Natural killer cell (primary cell): ENCODE results near the gene BCL6B. TPM values are rescaled to one million over a fixed set of nuclear protein-coding genes. Genes with fewer than 3 reads are reported as not detected.

Experiments used
- ATAC-seq, 3 donors: fragments of 150-1000 bp in 2 of 3; fragments of 200-7000 bp in 1 of 3; cut with Tn5 transposase; 1 replicate in 1 of 3; 2 replicates in 2 of 3; pipeline ENCODE4 v1.10.0; 2021; ENCODE audit warnings: mild to moderate bottlenecking in 2 of 3, moderate library complexity in 2 of 3
- DNase-seq, 2 donors: peaks; one replicate each; pipeline versions ENCODE4 v3.0.0 to v3.0.0-alpha.2; 2013 to 2021; ENCODE audit warnings: mixed read lengths in 1 of 2
- H3K27ac ChIP-seq: one replicate; pipeline ENCODE4 v1.5.1; 2013; ENCODE audit warnings: mild to moderate bottlenecking, low read length
- H3K27me3 ChIP-seq: one replicate; pipeline ENCODE4 v1.6.1; 2013; ENCODE audit warnings: low read length; ENCODE audit not compliant: control insufficient read depth, insufficient read depth
- H3K36me3 ChIP-seq: one replicate; pipeline ENCODE4 v1.6.1; 2013; ENCODE audit warnings: low read length; ENCODE audit not compliant: control insufficient read depth, insufficient read depth
- H3K4me1 ChIP-seq: one replicate; pipeline ENCODE4 v1.6.1; 2013; ENCODE audit warnings: low read length; ENCODE audit not compliant: control insufficient read depth, insufficient read depth
- H3K4me3 ChIP-seq: one replicate; pipeline ENCODE4 v1.5.1; 2013; ENCODE audit warnings: low read length
- H3K9me3 ChIP-seq: one replicate; pipeline ENCODE4 v1.6.1; 2013; ENCODE audit warnings: low read length; ENCODE audit not compliant: control insufficient read depth, insufficient read depth
- H3K27ac Mint-ChIP-seq, 2 donors: one replicate each; pipeline ENCODE4 v1.8.0; 2022; ENCODE audit warnings: mild to moderate bottlenecking in 2 of 2, mixed read lengths in 2 of 2, moderate library complexity in 1 of 2
- H3K27me3 Mint-ChIP-seq, 2 donors: one replicate each; pipeline ENCODE4 v1.8.0; 2022; ENCODE audit warnings: low read depth in 2 of 2, mixed read lengths in 2 of 2
- H3K36me3 Mint-ChIP-seq: one replicate; pipeline ENCODE4 v1.8.0; 2022; ENCODE audit warnings: mixed read lengths
- H3K4me1 Mint-ChIP-seq, 2 donors: one replicate each; pipeline ENCODE4 v1.8.0; 2022; ENCODE audit warnings: mixed read lengths in 2 of 2
- H3K4me3 Mint-ChIP-seq: one replicate; pipeline ENCODE4 v1.8.0; 2022; ENCODE audit warnings: mild to moderate bottlenecking, moderate library complexity, mixed read lengths
- H3K9me3 Mint-ChIP-seq, 2 donors: one replicate each; pipeline ENCODE4 v1.8.0; 2022; ENCODE audit warnings: mixed read lengths in 2 of 2
- WGBS: methylation state at CpG from one replicate; pipeline ENCODE4 v1.1.7; 2013; ENCODE audit warnings: missing lambda C conversion rate; ENCODE audit not compliant: insufficient coverage; 5-methylcytosine and 5-hydroxymethylcytosine counted together
- intact Hi-C: fragments of 100-400 bp; cut with micrococcal nuclease; formaldehyde crosslinking; loops from one replicate; pipeline ENCODE4 v1.14.2; 2022
- total RNA-seq, 4 donors: library from RNA; stranded (reverse); fragments of 120-200 nt in 1 of 4; gene quantifications; one replicate each; pipeline versions ENCODE4 v1.2.3 to v1.2.4, GENCODE V29; 2013 to 2022
- TF ChIP-seq, protein P1 (sequence below): fragments of 200-600 bp; IDR thresholded peaks from one replicate; pipeline ENCODE4 v1.8.0; 2022; ENCODE audit warnings: antibody characterized with exemption

Gene BCL6B
- total RNA-seq, 3 donors from 2014 or later (not counting 1 experiment from before 2014, with no cell fraction given) = 0.49 to 0.84 TPM; not detected in 1

DNA sequence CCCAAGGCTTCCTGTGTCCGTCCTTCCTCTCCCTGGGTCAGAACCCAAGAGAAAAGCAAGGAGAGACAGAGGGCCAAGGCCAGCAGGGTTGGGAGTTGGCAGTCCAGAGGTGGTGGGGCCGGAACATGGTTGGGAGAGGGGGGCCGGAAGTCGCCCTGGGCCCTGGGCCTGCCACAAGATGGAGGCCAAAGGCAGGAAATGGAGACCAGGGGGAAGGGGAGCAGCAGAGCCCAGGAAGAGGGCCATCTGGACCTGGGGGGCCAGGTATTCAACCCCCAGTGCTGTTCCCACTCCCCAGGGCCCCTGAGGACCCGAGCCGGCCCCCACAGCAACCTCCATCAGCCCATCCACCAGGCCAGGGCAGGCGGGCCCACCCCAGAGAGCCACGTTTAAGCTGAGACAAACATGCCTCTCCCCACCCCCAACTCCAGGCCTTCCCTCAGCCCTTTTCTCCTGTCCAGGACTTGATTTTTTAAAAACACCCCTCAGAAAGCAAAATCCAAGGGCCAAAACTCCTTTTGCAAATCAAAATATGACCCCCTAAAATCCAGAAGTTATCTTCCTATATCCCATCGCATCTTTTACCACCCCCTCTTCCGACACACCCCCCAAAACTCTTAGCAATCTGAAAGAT, 4.4 kb upstream of the BCL6B start:
- Mint-ChIP-seq H3K9me3 (no peaks in the 10 kb centered on the region), H3K36me3 (no peaks in the 10 kb centered on the region), H3K4me3 (peak overlapping the region; percentile 75), H3K27me3 (no peaks in the 10 kb centered on the region), H3K27ac (peak overlapping the region; percentile 96 to 100), H3K4me1 (peaks cover 67 to 83% of the 10 kb centered on the region in 2 donors)
- ATAC-seq (no peak), DNase-seq (no peak)
- TF ChIP-seq, protein P1, sequence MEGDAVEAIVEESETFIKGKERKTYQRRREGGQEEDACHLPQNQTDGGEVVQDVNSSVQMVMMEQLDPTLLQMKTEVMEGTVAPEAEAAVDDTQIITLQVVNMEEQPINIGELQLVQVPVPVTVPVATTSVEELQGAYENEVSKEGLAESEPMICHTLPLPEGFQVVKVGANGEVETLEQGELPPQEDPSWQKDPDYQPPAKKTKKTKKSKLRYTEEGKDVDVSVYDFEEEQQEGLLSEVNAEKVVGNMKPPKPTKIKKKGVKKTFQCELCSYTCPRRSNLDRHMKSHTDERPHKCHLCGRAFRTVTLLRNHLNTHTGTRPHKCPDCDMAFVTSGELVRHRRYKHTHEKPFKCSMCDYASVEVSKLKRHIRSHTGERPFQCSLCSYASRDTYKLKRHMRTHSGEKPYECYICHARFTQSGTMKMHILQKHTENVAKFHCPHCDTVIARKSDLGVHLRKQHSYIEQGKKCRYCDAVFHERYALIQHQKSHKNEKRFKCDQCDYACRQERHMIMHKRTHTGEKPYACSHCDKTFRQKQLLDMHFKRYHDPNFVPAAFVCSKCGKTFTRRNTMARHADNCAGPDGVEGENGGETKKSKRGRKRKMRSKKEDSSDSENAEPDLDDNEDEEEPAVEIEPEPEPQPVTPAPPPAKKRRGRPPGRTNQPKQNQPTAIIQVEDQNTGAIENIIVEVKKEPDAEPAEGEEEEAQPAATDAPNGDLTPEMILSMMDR = no peak
- Histone ChIP-seq H3K27ac (no peak overlapping the region), H3K4me3 (no peak overlapping the region), H3K4me1 (peaks cover 73% of the 10 kb centered on the region), H3K9me3 (no peaks in the 10 kb centered on the region), H3K27me3 (no peaks in the 10 kb centered on the region), H3K36me3 (peaks cover 8% of the 10 kb centered on the region)
- WGBS = 84% methylated on average over 10 of the region's 10 CpGs
- intact Hi-C loops = loop anchor here (10.0 kb wide), 2 partner anchors 264 to 666 kb away; partner anchors contain the start of genes TP53, WRAP53 and XAF1

DNA sequence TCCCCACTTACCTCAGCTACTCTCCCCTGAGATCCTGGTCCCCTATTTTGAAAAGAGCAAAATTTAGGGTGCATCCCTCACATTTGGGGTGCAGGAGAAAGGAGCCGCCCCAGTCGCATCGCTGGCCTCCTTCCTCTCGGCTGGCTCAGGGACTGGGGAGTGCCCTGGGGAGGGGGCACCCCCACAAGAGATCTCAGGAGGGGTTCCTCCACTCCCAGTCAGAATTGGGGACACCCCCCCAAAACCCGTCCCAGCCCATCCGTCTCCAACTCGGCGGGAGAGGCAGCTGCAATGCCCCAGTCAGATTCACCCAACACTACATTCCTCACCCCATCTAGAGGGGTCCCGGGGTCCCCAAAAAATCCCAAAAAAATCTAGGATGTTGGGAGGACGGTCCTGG, 3.5 kb upstream of the BCL6B start:
- 90% methylated on average over 10 of the region's 10 CpGs for WGBS
- intact Hi-C loops = loop anchor here (10.0 kb wide), 2 partner anchors 265 to 665 kb away; partner anchors contain the start of genes TP53, WRAP53 and XAF1

DNA sequence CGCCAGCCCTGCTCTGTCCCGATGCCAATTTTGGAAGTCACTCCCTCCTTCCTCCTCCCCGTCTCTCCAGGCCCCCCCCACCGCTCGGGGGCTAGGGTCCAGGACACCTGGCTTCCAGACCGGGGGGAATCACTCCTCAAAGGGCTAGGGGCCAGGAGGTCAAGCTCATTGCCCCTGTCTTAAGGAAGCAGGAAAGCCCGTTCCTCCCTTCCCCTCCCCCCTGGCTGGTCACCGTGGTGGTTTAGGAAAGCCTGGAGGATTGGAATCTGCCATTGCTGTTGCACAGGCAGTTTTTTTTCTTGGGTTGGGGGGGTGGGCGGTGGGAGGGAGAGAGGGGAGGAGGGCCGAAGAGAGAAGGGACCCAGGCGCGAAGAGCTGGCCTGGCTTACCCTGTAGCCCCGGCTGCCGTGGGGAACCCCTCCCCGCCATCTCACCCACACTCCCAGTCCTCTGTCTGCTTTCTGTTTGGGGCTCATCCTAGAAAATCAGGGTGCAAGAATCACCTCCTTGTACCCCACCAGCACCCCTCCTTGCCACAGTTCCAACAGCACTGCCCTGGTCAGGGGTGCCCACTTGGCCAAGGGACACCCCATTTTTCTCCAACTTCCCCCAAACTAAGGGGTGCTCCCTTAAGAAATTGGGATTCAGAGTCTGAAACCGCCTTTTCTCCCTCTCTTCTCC, 2.9 kb upstream of the BCL6B start:
- Histone ChIP-seq H3K27me3 (no peaks in the 10 kb centered on the region), H3K4me3 (no peak overlapping the region), H3K36me3 (peaks cover 8% of the 10 kb centered on the region), H3K9me3 (no peaks in the 10 kb centered on the region), H3K4me1 (peaks cover 79% of the 10 kb centered on the region), H3K27ac (no peak overlapping the region)
- DNase-seq (no peak), ATAC-seq (no peak)
- 51% methylated on average over 9 of the region's 16 CpGs for WGBS
- H3K4me1 Mint-ChIP-seq = peaks cover 59 to 89% of the 10 kb centered on the region in 2 donors
- no peaks in the 10 kb centered on the region for H3K9me3 Mint-ChIP-seq
- H3K27me3 Mint-ChIP-seq = no peaks in the 10 kb centered on the region
- TF ChIP-seq, protein P1 = no peak
- no peak overlapping the region for H3K4me3 Mint-ChIP-seq
- peak overlapping the region; percentile 93 to 96 for H3K27ac Mint-ChIP-seq
- no peaks in the 10 kb centered on the region for H3K36me3 Mint-ChIP-seq
- intact Hi-C loops = loop anchor here (10.0 kb wide), 2 partner anchors 265 to 665 kb away; partner anchors contain the start of genes TP53, WRAP53 and XAF1

More for the DNA sequence above, 3.5 kb upstream of the BCL6B start:
- H3K36me3 ChIP-seq = peaks cover 8% of the 10 kb centered on the region
- H3K4me1 ChIP-seq = peaks cover 73% of the 10 kb centered on the region
- no peaks in the 10 kb centered on the region for H3K27me3 Mint-ChIP-seq
- H3K27ac ChIP-seq = no peak overlapping the region
- peak overlapping the region in 1 of 2 donors; percentile 96 for H3K27ac Mint-ChIP-seq
- peaks cover 61 to 85% of the 10 kb centered on the region in 2 donors for H3K4me1 Mint-ChIP-seq
- TF ChIP-seq, protein P1 = no peak
- H3K36me3 Mint-ChIP-seq = no peaks in the 10 kb centered on the region
- DNase-seq (no peak), ATAC-seq (no peak)
- no peaks in the 10 kb centered on the region for H3K9me3 Mint-ChIP-seq
- no peaks in the 10 kb centered on the region for H3K27me3 ChIP-seq
- no peak overlapping the region for H3K4me3 ChIP-seq
- no peak overlapping the region for H3K4me3 Mint-ChIP-seq
- H3K9me3 ChIP-seq = no peaks in the 10 kb centered on the region
